GM12891 (cell line): ENCODE results near the gene SEZ6.

Experiments used
- POLR2A ChIP-seq: IDR thresholded peaks from 2 replicates; pipeline ENCODE4 v1.6.1; 2011; ENCODE audit warnings: low read depth, low read length, control low read depth
- POLR2AphosphoS5 ChIP-seq: IDR thresholded peaks from 2 replicates; pipeline ENCODE4 v1.6.1; 2011; ENCODE audit warnings: low read depth, low read length, control low read depth
- TAF1 ChIP-seq: IDR thresholded peaks from 2 replicates; pipeline ENCODE4 v1.6.1; 2011; ENCODE audit warnings: low read depth, low read length, control low read depth

DNA sequence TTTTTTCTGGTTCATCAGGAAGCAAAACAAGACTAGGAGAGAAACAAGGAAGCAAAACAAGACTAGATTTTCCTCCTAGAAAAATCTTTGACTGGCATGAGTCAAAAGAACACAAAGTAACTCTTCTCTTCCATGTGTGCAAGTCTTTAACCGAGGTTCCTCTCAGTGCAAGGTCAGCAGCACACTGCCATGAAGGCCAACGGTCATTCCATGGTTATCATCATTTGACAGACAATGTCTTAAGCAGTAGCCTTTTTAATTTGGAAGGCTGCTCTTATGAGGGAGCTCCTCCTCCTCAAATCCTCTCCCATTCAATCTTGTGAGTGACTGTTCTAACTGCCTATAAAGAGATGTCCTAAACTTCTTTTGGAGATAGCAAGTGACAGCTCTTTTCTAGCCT is 87.5 kb downstream of the SEZ6 start:
- TF ChIP-seq POLR2A (no peak), POLR2AphosphoS5 (no peak), TAF1 (no peak)
